ENCODE measurements around the gene VSIG10L2.
"Not testable (repeated sequence)": the region's sequence is repeated elsewhere in the genome, so short reads cannot be mapped to it uniquely, and the experiment has no call there.

The VSIG10L2 gene

DNA sequence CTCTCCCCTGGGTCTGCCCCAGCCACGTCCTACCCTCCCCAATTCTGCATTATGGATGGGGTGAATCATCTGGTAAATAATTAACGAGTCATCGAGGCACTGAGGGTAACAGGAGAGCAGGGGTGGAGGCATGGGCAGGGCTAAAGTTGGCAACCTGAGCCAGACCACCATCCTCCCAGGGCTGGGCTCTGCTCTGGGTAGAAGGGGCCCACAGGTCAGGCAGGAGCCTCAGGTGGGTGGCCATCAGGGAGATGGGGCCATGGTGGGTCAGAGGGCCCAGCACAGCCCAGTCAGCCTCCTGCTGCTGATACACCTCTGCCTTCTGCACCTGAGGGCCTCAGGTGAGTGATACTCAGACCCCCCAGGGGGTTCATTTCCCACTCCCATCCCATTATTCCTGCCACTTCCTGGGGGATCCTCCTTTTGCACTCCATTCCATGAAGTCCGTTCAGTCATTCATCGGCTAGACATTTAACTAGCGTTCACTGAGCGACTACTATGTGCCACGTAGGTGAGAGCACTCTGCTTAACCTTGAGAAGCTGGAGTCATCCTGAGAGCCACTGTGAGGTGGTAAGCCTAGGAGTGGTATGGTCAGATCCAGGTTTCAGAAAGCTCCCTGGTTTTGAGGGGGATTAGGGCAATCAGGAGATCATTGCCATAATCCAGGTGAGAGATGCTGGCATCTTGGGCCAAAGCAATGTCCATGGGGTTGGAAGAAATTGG lies at the start of gene VSIG10L2:
Gene VSIG10L2 (plus strand): TSS at position 248 of the 724 bp plus-strand sequence. CDS start 12 bp downstream, at position 260.
- DNase-seq (ENCODE audit: low read depth, low spot score): no peak

DNA sequence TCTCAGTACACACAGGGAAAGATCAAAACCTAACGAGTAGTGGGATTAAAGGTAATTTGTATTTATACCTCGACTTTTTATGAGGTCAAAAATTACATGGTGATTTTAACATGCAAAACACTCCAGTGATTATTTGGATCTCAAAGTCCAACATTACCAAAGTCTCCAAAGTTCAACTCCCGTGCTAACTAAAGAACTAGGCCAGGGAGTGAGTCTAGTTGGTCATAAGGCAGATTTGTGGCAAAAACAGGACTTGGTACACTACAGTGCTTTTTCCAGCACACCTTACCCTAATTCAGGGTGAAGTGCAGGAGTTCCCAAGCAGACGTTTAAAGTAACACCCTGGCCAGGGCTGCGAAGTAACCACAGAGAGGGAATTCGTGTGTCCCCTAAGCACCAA lies 44.0 kb upstream of the VSIG10L2 start:
- no peak for DNase-seq (ENCODE audit: low read depth, low spot score)

DNA sequence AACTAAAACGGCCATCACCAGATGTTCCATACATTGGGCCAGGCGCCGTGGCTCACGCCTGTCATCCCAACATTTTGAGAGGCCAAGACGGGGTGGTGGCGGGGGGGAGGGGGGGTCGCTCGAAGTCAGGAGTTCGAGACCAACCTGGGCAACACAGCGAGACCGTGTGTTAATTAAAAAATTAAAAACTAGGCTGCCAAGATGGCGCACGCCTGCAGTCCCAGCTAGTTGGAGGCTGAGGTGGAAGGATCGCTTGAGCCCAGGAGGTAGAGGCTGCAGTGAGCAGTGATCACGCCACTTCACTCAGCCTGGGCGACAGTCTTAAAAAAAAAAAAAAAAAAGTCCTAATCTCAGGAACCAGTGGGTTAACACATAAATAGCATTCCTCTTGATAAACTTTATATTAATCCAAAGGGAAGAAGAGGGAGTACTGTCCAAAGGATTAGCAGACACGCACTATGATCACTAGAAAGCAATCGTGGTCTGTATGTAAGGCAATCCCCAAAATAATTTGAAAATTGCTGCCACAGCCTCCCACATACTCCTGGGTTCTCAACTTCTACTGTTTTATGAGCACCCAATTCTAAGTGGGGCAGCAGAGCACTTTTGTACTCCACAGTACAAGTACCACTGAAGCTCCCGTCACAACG lies 43.4 kb upstream of the VSIG10L2 start:
- no peak for DNase-seq (ENCODE audit: low read depth, low spot score)

DNA sequence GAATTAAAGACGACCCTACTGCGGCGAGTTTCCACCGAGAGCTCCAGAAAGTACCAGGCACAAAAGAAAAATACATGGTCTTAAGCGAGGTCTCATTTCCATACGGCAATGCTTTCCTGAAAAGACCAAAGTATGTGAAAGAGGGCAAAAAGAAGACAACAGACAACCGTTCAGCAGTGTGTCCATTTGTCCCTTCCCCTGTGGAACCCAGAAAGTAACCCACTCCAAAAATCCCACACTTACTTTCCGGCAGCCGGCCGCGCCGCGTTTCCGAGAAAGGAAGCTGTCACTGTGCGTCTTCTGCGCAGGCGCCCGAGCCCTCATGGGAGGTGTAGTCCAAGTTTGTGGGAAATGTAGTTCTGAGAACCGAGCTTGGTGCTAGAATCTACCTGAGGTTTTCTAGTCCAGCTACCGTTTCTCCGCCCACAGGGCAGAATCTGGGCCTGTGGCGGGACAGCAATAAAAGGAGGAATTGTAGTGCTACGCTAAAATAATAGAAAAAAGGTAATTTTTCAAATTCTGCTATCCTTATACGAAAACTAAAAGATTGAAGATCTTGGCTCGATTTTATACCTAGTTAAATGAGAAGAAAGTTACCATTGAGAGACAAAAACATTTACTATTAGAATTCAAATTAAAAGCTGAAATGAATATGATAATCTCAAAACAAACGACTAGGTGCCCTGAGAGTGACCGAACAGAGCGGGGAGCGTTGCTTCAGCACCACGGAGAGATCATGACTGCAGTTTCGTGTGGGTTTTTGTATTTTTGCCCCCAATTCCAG lies 42.7 kb upstream of the VSIG10L2 start, which contains the start of gene PUS3:
Gene PUS3 (minus strand): TSS at position 280 of the 784 bp plus-strand sequence. CDS start 6,922 bp downstream, outside the sequence.
- peak; percentile 82 for DNase-seq (ENCODE audit: low read depth, low spot score)

DNA sequence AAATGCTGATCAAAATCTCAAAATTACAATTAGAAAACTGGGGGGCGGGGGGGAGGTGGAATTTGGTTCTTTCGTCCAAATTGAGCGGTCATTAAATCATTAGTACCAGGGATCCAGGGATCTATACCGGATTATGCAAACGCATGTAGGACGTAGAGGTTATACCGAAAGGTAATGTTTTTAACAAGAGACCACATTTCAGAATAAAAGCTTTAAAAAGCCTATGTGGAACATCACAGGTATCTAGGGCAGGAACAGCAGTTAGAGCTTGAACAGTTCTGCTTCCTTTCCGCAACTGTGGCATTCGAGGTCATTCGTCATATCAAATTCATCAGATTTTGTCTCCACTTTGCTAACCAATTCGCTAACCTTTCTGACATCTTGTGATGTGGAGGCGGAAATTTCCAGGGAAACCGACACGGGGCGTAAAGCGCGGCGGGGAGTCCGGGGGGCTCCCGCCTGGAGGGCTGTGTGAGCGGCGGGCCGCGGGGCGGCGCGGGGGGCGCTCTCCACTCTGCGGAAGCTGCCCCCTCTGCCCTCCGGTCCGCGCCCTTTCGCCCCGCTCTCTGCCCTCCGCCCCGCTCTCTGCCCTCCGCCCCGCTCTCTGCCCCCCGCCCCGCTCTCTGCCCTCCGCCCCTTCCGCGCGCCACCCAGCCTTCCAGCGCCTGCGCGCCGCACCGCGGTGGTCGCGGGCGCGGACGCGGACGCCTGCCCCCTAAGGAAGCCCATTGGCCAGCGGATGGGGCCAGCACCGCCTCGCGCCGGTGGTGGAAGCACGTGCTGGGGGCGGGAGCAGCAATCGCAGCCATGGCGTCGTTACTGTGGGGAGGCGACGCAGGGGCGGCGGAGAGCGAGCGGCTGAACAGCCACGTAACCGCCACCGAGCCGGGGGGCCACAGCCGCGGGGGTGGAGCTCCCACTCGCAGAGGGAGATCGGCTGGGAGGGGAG lies 41.9 kb upstream of the VSIG10L2 start, which contains the start of gene DDX25:
Gene DDX25 (plus strand): TSS at position 798 of the 949 bp plus-strand sequence. CDS start 10 bp downstream, at position 808.
- DNase-seq (ENCODE audit: low read depth, low spot score): no peak

DNA sequence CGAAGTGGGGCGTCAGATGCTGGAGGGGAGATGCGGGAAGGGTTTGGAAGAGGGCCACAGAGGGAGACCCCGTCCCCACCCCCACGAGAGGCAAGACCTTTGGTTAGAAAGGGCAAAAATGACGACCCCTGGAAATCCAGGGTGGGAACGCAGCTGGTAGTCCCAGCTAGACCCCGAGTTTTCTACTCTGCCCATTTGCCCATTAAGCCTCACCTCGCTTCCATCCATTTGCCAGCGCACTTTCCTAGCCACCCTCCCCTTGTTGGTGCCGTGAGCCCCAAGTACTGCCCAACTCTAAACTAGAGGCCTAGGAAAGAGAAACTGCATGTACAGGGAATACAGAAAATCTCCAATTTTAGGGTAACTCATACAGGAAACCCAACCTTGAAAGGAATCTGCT lies 41.2 kb upstream of the VSIG10L2 start:
- DNase-seq (ENCODE audit: low read depth, low spot score): no peak

DNA sequence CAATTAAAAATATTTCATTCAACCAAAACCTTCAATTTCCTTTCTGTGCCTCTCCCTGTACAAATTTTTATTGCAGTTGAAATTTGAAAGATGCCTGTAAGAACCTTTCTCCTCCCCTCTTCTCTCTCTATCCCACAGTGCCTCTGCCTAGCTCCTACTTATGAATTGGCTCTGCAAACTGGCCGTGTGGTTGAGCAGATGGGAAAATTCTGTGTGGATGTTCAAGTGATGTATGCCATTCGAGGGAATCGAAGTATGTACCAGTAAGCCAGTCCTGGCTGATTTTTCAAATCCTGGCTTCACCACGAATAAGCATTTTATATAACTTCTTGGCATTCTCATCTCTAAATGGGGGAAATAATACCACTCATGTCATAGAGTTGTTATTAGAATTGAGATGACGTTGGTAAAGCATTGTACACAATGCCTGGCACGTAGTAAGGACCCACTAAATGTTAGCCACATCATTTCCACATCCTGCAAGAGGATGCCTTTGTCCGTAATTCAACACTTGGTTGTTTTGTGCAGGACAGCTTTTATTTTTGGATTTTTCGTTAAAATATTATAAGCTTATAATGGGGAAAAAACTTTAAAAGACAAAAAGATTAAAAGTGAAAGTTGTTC lies 35.5 kb upstream of the VSIG10L2 start:
- no peak for DNase-seq (ENCODE audit: low read depth, low spot score)

DNA sequence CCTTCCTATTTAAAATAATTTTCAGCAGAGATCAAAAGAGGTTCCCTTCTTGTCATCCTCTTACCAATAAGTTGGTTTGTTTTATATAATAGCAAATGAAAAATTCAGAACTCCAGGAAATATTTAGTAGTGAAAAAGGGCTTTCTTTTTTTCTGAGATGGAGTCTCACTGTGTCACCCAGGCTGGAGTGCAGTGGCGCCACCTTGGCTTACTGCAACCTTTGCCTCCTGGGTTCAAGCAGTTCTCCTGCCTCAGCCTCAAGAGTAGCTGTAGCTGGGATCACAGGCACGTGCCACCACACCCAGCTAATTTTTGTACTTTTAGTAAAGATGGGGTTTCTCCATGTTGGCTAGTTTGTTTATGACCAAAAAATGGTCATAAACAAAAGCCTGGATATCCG lies 31.2 kb upstream of the VSIG10L2 start:
- not testable (repeated sequence) for DNase-seq (ENCODE audit: low read depth, low spot score)

DNA sequence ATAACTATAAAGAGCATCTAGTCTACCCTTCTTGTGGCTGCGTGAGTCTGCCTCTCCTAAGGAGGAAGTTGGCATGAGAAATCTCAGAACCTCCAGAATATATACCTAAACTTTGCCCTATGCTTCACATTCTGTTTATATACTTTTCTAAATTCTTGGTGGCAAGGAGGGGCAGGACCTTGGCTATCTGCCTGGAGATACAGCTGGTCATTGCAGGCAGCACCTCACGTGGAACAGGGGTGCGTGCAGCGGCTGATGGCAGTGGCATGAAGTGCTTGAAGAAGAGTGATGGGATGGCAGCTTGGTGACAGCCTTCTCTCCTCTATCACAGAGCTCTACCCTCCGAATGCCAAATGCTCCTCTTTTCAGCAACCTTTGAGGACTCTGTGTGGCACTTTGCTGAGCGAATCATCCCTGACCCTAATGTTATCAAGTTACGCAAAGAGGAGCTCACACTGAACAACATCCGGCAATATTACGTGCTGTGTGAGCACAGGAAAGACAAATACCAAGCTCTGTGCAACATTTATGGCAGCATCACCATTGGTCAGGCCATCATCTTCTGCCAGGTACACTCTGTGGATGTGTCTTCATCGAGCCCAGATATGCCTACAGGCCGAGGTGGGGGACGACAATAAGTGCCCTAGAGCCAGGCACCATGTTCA lies 29.0 kb upstream of the VSIG10L2 start:
- no peak for DNase-seq (ENCODE audit: low read depth, low spot score)

DNA sequence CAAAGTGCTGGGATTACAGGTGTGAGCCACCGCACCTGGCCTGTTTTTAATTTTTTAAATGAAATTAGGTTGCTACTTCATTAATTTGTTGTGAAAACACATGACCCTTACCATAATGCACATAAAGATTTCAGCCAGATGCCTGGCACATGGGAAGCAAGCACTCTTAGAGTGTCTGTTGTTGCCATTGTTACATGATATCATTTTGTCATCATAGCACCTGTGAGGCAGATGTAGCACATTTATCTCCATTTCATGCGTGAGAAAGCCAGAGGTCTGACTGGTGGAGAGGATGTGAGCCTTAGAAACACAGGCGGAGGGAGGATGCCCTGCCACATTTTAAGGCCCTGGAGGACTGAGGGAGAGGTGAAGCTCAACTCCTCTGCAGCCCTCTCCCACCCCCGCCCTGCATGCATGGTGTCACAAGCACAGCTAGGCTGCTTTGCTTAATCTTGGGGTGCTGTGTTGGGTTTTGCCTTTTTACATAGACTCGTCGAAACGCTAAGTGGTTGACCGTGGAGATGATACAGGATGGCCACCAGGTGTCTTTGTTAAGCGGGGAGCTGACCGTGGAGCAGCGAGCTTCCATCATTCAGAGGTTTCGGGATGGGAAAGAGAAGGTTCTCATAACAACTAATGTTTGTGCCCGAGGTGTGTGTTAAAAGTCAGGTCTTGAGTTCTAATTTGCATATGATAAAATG lies 27.6 kb upstream of the VSIG10L2 start:
- DNase-seq (ENCODE audit: low read depth, low spot score): no peak

DNA sequence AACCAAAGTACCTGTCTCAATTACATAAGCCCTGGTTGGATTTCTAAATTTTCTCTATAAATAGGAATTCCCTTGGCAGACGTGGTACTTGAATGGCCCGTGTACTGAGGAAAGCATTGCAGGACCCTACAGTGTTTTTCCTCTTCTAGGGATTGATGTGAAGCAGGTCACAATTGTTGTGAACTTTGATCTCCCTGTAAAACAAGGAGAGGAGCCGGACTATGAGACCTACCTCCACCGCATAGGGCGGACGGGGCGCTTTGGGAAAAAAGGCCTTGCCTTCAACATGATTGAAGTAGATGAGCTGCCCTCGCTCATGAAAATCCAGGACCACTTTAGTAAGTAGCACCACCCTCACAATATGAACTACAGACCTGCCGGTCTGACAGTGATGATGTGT lies 24.8 kb upstream of the VSIG10L2 start:
- DNase-seq (ENCODE audit: low read depth, low spot score): no peak

DNA sequence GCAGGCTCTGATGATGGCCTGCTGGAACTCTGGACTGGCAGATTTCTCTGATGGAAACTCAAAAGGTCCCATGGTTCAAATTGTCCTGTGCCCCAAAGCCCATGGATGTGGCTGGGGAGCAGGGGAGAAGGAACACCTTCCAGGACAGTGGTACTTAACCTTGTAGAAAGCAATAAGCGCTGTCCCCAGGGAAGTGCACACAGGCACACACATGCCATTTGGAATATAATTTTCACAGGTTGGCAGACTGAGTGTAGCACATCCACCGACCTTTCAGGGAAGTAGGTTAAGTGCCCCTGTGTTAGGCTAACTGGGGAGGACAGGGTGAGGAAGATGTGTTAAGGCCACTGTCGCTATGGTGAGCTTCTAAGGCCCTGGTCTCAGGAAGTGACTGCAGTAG lies 23.7 kb upstream of the VSIG10L2 start:
- DNase-seq (ENCODE audit: low read depth, low spot score): no peak

DNA sequence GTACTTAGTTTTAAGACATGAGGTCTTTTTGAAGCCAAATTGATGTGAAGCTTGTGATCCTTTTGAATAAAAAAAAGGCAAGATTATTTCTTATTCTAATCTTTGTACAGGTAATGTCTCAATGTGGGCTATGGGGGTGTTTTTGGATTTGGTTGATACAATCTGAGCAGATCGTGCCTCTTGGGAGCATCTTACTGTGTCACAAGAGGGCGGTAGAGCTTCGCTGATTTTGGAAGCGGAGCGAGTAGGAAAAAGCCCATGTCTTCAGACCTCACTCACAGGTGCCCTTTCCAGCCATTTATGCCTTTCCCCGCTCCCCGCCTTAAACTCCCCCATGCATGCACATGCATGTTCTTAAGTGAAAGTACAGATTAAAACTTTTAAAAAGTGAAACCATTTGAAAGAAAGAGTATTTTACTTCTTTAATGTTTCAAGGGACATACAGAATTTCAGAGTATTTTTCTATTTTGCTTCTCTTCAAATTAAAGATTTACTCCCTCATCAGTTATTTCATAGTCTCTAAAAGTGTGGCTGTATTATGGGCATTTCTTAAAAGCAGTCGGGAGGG lies 22.7 kb upstream of the VSIG10L2 start:
- DNase-seq (ENCODE audit: low read depth, low spot score): peak; percentile 21

DNA sequence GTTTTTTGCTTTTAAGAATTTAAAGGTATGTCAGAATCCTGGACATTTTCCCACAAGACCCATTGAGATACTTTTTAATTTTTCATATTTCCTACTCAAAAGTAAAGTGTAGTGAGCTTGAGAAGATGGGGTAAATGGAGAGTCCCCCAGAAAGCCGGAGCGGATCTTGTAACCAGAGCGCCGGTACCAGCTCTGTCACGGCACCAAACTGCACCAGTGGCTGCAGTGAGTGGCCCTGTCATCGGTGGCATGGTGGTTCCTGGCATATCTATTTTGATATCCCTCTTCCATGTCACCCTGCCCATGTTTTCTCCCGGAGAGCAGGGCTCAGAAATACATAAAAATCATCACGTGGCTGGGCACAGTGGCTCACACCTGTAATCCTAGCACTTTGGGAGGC lies 22.2 kb upstream of the VSIG10L2 start:
- no peak for DNase-seq (ENCODE audit: low read depth, low spot score)

DNA sequence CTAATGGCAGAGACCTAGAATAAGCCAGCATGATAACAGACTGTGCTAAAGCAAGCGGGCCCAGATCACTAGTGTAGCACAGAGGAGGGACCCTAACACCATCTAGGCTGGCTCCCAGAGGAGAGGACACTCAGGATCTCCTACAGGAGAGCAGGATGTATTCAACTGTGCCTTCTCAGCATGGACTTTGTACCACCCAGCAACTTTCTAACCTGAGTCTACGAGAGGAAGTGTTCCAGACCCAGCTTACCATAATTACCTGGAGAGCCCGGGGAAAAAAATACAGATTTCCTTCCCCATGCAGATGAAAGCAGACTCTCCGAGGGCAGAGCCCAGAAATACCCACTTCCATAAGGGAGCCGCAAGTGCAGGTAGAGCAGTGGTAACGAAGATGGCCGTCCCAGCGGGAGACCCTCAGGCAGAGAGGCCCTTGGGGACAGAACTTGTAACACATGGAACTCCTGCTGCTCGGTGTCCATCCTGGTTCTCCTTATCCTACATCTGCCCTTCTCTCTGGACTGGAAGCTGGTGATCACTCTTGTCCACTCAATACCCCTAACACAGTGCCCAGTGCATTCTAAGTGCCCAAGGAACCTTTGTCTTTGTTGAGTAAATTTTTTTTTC lies 21.3 kb upstream of the VSIG10L2 start:
- DNase-seq (ENCODE audit: low read depth, low spot score): no peak

DNA sequence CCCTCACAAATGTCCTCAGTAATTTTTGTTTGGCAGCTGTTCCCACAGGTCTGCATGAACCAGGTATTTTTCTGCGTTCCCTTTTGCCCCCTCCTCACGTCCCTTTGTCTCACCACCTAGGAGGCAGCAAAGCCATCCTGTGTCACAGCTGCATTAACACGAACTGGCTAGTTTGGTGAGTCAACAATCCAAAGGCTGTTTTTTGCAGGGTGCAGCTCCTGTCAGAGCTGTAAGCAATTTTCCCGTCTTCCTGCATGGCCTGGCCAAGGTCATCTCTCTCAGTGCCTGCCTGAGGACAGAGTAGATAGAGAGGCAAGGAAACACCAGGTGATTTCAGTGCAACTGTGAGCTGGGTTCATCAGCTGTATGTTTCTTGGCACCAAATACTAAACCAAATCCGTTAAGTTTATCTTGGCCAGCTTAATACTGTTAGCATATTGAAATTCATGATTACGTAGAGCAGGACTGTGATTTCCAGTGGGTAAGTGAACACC lies 20.6 kb upstream of the VSIG10L2 start:
- DNase-seq (ENCODE audit: low read depth, low spot score): no peak

DNA sequence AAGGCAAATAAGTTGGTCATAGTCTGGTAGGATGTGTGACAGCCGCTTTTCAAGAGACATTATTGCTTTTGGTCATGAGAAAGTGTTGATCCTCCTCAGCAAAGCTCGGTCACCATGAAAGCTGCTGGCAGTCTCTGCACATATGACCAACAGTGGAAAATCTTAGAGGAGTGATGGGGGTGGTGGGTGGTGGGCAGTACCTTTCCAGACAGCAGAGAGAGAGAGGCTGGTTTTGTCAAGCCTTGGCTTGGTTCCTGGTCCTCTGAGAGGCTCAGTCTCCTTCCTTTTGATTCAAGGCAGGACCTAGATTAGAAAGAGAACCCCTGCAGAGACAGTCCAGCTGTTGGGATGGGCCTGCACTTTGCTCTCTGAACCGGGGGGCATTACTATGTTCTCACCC lies 20.0 kb upstream of the VSIG10L2 start:
- no peak for DNase-seq (ENCODE audit: low read depth, low spot score)

DNA sequence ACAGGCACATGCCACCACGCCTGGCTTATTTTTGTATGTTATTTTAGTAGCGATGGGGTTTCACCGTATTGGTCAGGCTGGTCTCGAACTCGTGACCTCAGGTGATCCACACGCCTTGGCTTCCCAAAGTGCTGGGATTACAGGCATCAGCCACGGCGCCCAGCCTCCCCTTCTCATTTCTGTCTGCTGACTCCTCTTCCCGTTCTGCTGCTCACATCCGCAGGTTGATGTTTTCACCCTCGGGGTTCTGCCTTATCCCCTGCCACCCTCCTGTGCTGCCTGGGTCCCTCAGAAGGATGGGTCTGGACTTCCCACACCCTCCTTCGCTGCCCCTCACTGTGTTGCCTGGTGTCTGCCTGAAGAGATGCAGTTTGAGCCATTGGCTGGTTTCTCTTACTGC lies 19.2 kb upstream of the VSIG10L2 start:
- DNase-seq (ENCODE audit: low read depth, low spot score): no peak

All from activated CD4-positive, CD25-positive, alpha-beta regulatory T cell treated with anti-CD3 and anti-CD28 coated beads, Interleukin-2, amount 50 U/mL, for 16 hours (primary cell).